Upper lobe of left lung (tissue), 6 donors: ENCODE measurements around the gene CHSY3. TPM values are rescaled to one million over a fixed set of nuclear protein-coding genes. Genes with fewer than 3 reads are reported as not detected.

ENCODE experiments used
- ATAC-seq, 2 donors: fragments of 200-7000 bp; cut with Tn5 transposase; one replicate each; pipeline ENCODE4 v1.9.1; 2022; ENCODE audit warnings: mild to moderate bottlenecking in 2 of 2, moderate library complexity in 2 of 2; ENCODE audit not compliant: low FRiP score in 2 of 2
- DNase-seq, 2 donors: peaks; one replicate each; pipeline ENCODE4 v3.0.0-alpha.2; 2019 to 2020
- H3K27ac ChIP-seq, 4 donors: fragments of 200-600 bp; sonication (generic); one replicate each; pipeline ENCODE4 v1.5.1; 2016 to 2019
- H3K27me3 ChIP-seq, 4 donors: fragments of 200-600 bp; sonication (generic); one replicate each; pipeline ENCODE4 v1.5.1; 2017 to 2019
- H3K36me3 ChIP-seq, 4 donors: fragments of 200-600 bp; sonication (generic); one replicate each; pipeline ENCODE4 v1.5.1; 2016 to 2019
- H3K4me1 ChIP-seq, 4 donors: fragments of 200-600 bp; sonication (generic); one replicate each; pipeline ENCODE4 v1.5.1; 2018 to 2019
- H3K4me3 ChIP-seq, 4 donors: fragments of 200-600 bp; sonication (generic); one replicate each; pipeline ENCODE4 v1.5.1; 2017 to 2019; ENCODE audit warnings: mild to moderate bottlenecking in 2 of 4, moderate library complexity in 1 of 4
- H3K9me3 ChIP-seq, 4 donors: fragments of 200-600 bp; sonication (generic); one replicate each; pipeline ENCODE4 v1.5.1; 2018 to 2019
- CTCF ChIP-seq, 6 experiments: fragments of 450-650 bp in 4 of 6; fragments of 200-600 bp in 2 of 6; sonication (generic) in 2 of 6; IDR thresholded peaks; one replicate each; pipeline ENCODE4 v1.5.1; 2016 to 2019; ENCODE audit warnings: antibody characterized with exemption in 6 of 6
- EP300 ChIP-seq, 4 donors: sonication (generic); formaldehyde crosslinking; IDR thresholded peaks; one replicate each; pipeline ENCODE4 v1.5.1; 2017; ENCODE audit warnings: antibody characterized with exemption in 4 of 4, control low read depth in 2 of 4
- POLR2A ChIP-seq, 4 donors: fragments of 450-650 bp; IDR thresholded peaks; one replicate each; pipeline ENCODE4 v1.5.1; 2016 to 2017; ENCODE audit warnings: antibody characterized with exemption in 4 of 4, mild to moderate bottlenecking in 2 of 4
- POLR2AphosphoS5 ChIP-seq, 2 donors: sonication (generic); formaldehyde crosslinking; IDR thresholded peaks; one replicate each; pipeline ENCODE4 v1.5.1; 2017; ENCODE audit warnings: antibody characterized with exemption in 2 of 2
- WGBS, 2 donors: methylation state at CpG; one replicate each; pipeline ENCODE4 v1.1.5; 2017 to 2018; 5-methylcytosine and 5-hydroxymethylcytosine counted together
- total RNA-seq, 6 donors: library from RNA; depleted of rRNA in 4 of 6; stranded (reverse); fragments of >200 nt in 4 of 6; gene quantifications; one replicate each; pipeline versions ENCODE4 v1.1.0 to v1.2.1, GENCODE V29; 2016 to 2021
- donor health status: DM: no; HTN: no; CAD: no; lungs with moderate emphysema.
- donor health status: DM: no; HTN: yes; CAD: no; lungs with severe emphysema.

The CHSY3 gene
- total RNA-seq, 6 donors from 2014 or later: 3.1 to 7.5 (median 6.3) TPM

GRCh38 chr5:130112246-130112645 is 208.0 kb downstream of the CHSY3 start:
- 74 to 83% methylated on average over 4 of the region's 4 CpGs for whole genome bisulfite sequencing, 2 donors
- ATAC-seq: no peak
- no peaks in the 10 kb centered on the region for H3K4me1 ChIP-seq
- no peak overlapping the region for H3K4me3 ChIP-seq
- H3K27me3 ChIP-seq: no peaks in the 10 kb centered on the region
- no peaks in the 10 kb centered on the region for H3K36me3 ChIP-seq
- no peak overlapping the region for H3K27ac ChIP-seq
- no peaks in the 10 kb centered on the region for H3K9me3 ChIP-seq
- TF ChIP-seq POLR2AphosphoS5 (IDR thresholded peaks at IDR 0.05) (no peak), CTCF (IDR thresholded peaks at IDR 0.05) (no peak), EP300 (IDR thresholded peaks at IDR 0.05) (no peak), POLR2A (IDR thresholded peaks at IDR 0.05) (no peak)
- no peak for DNase-seq

DNA sequence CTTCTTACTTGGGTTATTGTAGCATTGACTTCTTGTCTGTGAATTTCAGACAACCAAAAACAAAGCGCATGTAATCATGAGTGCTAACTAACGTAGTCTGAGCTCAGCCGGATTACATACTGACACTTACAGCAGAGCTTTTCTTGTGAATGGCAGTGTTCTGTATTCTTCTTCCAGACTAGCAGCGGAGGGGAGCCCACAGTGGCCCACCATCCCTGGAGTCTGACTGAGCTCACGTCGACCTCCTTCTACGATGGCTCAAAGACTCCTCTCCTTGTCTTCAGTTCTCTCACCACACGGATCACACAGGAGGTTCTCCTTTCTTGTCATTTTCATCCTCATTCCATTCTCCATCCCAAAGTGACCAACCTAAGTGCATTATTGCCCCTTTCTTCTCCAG is 211.4 kb downstream of the CHSY3 start:
- Histone ChIP-seq H3K4me3 (no peak overlapping the region), H3K27me3 (no peaks in the 10 kb centered on the region), H3K9me3 (no peaks in the 10 kb centered on the region), H3K36me3 (no peaks in the 10 kb centered on the region), H3K4me1 (no peaks in the 10 kb centered on the region), H3K27ac (no peak overlapping the region)
- WGBS, 2 donors: 89% methylated on average over 8 of the region's 8 CpGs
- TF ChIP-seq POLR2A (IDR thresholded peaks at IDR 0.05) (no peak), EP300 (IDR thresholded peaks at IDR 0.05) (no peak), POLR2AphosphoS5 (IDR thresholded peaks at IDR 0.05) (no peak), CTCF (IDR thresholded peaks at IDR 0.05) (no peak)
- ATAC-seq (no peak), DNase-seq (no peak)

DNA sequence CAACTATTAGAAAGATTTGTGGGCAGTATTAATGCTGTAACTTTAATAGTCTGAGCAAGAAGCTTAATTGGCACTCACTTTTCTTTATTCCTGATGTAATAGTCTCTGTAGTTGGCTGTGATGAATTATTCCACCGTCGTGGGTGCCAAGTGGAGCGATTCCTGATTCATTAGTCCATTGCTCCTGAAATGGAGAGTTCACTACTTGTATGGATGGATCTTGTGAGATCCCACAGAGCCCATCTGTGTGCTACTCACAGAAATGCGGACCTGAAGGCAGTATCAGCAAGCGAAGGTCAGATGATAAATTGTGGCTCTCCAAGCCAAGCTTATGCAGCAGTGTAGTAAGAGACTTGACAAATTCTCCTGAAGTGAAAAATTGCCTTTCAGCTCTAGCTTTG is 212.2 kb downstream of the CHSY3 start:
- H3K4me3 ChIP-seq: no peak overlapping the region
- TF ChIP-seq POLR2A (IDR thresholded peaks at IDR 0.05): no peak
- no peak for TF ChIP-seq POLR2AphosphoS5 (IDR thresholded peaks at IDR 0.05)
- TF ChIP-seq EP300 (IDR thresholded peaks at IDR 0.05): no peak
- no peak for TF ChIP-seq CTCF (IDR thresholded peaks at IDR 0.05)
- H3K27me3 ChIP-seq: no peaks in the 10 kb centered on the region
- no peaks in the 10 kb centered on the region for H3K4me1 ChIP-seq
- 79 to 84% methylated on average over 5 of the region's 5 CpGs for WGBS, 2 donors
- DNase-seq (no peak), ATAC-seq (no peak)
- H3K27ac ChIP-seq: no peak overlapping the region
- H3K36me3 ChIP-seq: no peaks in the 10 kb centered on the region
- H3K9me3 ChIP-seq: no peaks in the 10 kb centered on the region

DNA sequence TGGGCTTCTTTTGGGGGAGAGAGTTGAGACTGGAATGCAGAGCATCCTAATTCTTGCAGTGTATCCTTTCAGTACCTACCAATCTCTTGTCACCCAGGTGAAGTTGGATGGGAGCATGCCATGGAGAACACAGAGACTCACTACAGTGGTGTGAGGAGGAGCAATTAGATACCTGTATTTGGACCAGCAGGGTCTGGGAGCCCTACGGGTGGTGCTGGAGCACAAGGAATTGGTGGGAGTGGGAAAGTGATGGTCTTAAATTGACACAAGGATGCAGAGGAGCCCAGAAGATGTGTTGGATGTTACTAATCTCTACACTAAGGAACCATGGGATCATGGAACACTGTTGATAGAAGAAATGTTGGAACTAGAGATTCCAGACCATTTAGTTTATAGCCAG is 212.7 kb downstream of the CHSY3 start:
- no peak for ATAC-seq
- Histone ChIP-seq H3K36me3 (no peaks in the 10 kb centered on the region), H3K4me1 (no peaks in the 10 kb centered on the region), H3K27me3 (no peaks in the 10 kb centered on the region), H3K9me3 (no peaks in the 10 kb centered on the region), H3K4me3 (no peak overlapping the region), H3K27ac (no peak overlapping the region)
- TF ChIP-seq POLR2AphosphoS5 (IDR thresholded peaks at IDR 0.05) (no peak), POLR2A (IDR thresholded peaks at IDR 0.05) (no peak), CTCF (IDR thresholded peaks at IDR 0.05) (no peak), EP300 (IDR thresholded peaks at IDR 0.05) (no peak)
- DNase-seq: no peak
- WGBS, 2 donors: 77 to 95% methylated on average over 1 of the region's 1 CpG

DNA sequence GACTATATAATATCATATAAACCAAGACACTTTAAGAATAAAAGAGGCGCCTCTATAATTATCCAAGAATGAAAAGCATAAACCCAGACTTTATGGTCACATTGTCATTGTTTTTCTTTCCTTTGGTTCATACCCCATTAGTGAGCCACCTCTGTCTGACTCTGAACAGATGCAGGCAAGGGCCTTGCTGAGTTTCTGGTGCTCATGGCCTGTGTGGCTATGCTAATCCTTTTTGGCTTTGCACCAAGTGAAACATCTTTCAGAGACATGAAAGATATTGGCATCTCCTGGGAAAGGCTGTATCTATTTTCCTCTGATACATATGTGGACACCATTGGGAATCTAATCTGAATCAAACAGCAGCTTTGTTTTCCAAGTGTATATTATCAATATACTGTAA is 222.5 kb downstream of the CHSY3 start:
- Histone ChIP-seq H3K36me3 (no peaks in the 10 kb centered on the region), H3K27me3 (no peaks in the 10 kb centered on the region), H3K27ac (no peak overlapping the region), H3K4me1 (no peaks in the 10 kb centered on the region), H3K4me3 (no peak overlapping the region), H3K9me3 (no peaks in the 10 kb centered on the region)
- no peak for TF ChIP-seq POLR2AphosphoS5 (IDR thresholded peaks at IDR 0.05)
- TF ChIP-seq CTCF (IDR thresholded peaks at IDR 0.05): no peak
- no peak for TF ChIP-seq EP300 (IDR thresholded peaks at IDR 0.05)
- no peak for TF ChIP-seq POLR2A (IDR thresholded peaks at IDR 0.05)
- 96 to 100% methylated on average over 1 of the region's 1 CpG for WGBS, 2 donors
- DNase-seq: no peak
- no peak for ATAC-seq
